GM13976 (cell line): Measurements from ENCODE around the gene E2F8.

Experiments used
- DNase-seq: peaks from one replicate; pipeline ENCODE4 v3.0.0; 2012; ENCODE audit warnings: low spot score
- in situ Hi-C: fragments of 300-500 bp; cut with MboI; formaldehyde crosslinking; loops from one replicate; pipeline ENCODE4 v1.12.0; 2022; ENCODE audit warnings: low sequenced_read_pairs, mixed read lengths, inconsistent platforms; ENCODE audit not compliant: unreplicated experiment
- TF ChIP-seq, protein P1 (sequence below): IDR thresholded peaks from 2 replicates; pipeline ENCODE4 v1.5.1; 2012; ENCODE audit warnings: borderline replicate concordance, mild to moderate bottlenecking; ENCODE audit not compliant: insufficient read depth; ENCODE audit errors: extremely low read depth, missing control alignments, control extremely low read depth

Gene E2F8, protein sequence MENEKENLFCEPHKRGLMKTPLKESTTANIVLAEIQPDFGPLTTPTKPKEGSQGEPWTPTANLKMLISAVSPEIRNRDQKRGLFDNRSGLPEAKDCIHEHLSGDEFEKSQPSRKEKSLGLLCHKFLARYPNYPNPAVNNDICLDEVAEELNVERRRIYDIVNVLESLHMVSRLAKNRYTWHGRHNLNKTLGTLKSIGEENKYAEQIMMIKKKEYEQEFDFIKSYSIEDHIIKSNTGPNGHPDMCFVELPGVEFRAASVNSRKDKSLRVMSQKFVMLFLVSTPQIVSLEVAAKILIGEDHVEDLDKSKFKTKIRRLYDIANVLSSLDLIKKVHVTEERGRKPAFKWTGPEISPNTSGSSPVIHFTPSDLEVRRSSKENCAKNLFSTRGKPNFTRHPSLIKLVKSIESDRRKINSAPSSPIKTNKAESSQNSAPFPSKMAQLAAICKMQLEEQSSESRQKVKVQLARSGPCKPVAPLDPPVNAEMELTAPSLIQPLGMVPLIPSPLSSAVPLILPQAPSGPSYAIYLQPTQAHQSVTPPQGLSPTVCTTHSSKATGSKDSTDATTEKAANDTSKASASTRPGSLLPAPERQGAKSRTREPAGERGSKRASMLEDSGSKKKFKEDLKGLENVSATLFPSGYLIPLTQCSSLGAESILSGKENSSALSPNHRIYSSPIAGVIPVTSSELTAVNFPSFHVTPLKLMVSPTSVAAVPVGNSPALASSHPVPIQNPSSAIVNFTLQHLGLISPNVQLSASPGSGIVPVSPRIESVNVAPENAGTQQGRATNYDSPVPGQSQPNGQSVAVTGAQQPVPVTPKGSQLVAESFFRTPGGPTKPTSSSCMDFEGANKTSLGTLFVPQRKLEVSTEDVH

DNA sequence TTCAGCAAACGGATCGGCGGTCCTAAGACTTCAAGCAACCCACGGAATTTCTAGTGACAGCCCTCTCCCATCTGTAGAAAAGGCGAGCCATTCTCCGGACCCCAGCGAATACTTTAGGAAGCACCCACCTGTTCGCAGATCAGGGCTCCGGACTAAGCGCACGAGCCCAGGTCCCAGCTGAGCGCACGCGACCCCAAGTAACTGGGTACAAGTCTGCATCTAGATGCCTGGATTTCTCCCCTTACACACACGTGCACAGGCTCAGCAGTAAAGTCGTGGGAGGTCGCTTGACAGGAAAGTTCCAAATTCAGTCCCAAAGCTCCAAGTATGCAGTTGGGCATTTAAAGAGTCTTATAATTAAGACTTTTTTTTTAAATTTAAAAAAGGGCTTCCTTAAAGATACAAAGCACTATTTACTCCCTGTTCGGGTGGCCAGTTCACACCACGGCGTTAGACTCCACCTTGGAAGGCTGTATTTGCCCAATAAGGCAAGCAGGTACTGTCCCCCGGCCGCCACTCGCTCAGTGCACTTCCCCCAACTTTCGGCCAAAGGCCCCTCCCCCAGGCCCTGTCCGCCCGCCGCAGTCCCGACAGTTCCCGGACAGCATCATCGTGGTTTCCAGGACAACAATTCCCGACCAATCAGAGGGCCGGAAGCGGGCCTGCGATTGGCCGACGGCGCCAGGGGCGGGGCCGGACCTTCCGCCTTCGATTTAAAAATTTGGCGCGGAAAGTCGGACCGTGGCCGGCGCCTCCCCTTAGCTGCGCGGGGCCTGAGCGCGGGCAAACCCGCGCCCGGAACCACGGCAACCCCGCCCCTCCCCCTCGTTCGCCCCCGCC lies at the start of gene E2F8:
TSS of gene E2F8 (minus strand) at position 526 of the 840 bp plus-strand sequence. CDS start 824 bp downstream, outside the sequence.
- TF ChIP-seq, protein P1, sequence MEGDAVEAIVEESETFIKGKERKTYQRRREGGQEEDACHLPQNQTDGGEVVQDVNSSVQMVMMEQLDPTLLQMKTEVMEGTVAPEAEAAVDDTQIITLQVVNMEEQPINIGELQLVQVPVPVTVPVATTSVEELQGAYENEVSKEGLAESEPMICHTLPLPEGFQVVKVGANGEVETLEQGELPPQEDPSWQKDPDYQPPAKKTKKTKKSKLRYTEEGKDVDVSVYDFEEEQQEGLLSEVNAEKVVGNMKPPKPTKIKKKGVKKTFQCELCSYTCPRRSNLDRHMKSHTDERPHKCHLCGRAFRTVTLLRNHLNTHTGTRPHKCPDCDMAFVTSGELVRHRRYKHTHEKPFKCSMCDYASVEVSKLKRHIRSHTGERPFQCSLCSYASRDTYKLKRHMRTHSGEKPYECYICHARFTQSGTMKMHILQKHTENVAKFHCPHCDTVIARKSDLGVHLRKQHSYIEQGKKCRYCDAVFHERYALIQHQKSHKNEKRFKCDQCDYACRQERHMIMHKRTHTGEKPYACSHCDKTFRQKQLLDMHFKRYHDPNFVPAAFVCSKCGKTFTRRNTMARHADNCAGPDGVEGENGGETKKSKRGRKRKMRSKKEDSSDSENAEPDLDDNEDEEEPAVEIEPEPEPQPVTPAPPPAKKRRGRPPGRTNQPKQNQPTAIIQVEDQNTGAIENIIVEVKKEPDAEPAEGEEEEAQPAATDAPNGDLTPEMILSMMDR: no peak
- DNase-seq: peak; percentile 98
- in situ Hi-C loops: no loop called here

DNA sequence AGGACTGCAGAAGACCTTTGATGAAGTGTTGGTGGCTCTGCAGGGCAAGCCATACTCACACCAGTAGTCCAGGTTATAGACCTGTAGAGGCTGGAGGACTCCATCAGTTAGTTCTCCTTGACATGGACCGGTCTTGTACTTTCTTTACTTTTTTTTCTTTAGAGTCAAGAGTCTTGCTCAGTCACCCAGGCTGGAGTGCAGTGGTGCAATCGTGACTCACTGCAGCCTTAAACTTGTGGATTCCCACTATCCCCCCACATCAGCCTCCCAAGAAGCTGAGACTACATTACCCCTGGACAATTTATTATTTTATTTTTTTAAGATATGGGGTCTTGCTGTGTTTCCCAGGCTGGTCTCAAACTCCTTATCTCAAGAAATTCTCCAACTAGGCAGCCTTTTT lies 49.6 kb upstream of the E2F8 start:
- in situ Hi-C loops: no loop called here
- TF ChIP-seq, protein P1: no peak
- DNase-seq: no peak

GRCh38 chr11:19288256-19288655 lies 47.5 kb upstream of the E2F8 start:
- TF ChIP-seq, protein P1: no peak
- DNase-seq: no peak
- in situ Hi-C loops: no loop called here

GRCh38 chr11:19286411-19286810 lies 45.7 kb upstream of the E2F8 start:
- TF ChIP-seq, protein P1: no peak
- in situ Hi-C loops: no loop called here
- DNase-seq: no peak

- no peak for DNase-seq
- TF ChIP-seq, protein P1: no peak
- in situ Hi-C loops: no loop called here
Observed at GRCh38 chr11:19284881-19285280, 44.1 kb upstream of the E2F8 start.

GRCh38 chr11:19283991-19284390 lies 43.2 kb upstream of the E2F8 start:
- in situ Hi-C loops: no loop called here
- TF ChIP-seq, protein P1: no peak
- DNase-seq: no peak
